ENCODE measurements around the gene SYT11. TPM values are rescaled to one million over a fixed set of nuclear protein-coding genes. Genes with fewer than 3 reads are reported as not detected.

SYT11 gene
- total RNA-seq, 1 donor from 2014 or later, result 15.4 TPM

- H3K9me3 Mint-ChIP-seq (ENCODE audit: unreplicated experiment), result no peaks in the 10 kb centered on the region
- H3K27me3 Mint-ChIP-seq (ENCODE audit: unreplicated experiment), result no peaks in the 10 kb centered on the region
- no peak overlapping the region for H3K27ac Mint-ChIP-seq (ENCODE audit: unreplicated experiment)
- TF ChIP-seq, protein P1, sequence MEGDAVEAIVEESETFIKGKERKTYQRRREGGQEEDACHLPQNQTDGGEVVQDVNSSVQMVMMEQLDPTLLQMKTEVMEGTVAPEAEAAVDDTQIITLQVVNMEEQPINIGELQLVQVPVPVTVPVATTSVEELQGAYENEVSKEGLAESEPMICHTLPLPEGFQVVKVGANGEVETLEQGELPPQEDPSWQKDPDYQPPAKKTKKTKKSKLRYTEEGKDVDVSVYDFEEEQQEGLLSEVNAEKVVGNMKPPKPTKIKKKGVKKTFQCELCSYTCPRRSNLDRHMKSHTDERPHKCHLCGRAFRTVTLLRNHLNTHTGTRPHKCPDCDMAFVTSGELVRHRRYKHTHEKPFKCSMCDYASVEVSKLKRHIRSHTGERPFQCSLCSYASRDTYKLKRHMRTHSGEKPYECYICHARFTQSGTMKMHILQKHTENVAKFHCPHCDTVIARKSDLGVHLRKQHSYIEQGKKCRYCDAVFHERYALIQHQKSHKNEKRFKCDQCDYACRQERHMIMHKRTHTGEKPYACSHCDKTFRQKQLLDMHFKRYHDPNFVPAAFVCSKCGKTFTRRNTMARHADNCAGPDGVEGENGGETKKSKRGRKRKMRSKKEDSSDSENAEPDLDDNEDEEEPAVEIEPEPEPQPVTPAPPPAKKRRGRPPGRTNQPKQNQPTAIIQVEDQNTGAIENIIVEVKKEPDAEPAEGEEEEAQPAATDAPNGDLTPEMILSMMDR (IDR thresholded peaks at IDR 0.05; ENCODE audit: unreplicated experiment), result no peak
- no peak overlapping the region for H3K4me3 Mint-ChIP-seq (ENCODE audit: unreplicated experiment)
- peaks cover 29% of the 10 kb centered on the region for H3K4me1 Mint-ChIP-seq (ENCODE audit: unreplicated experiment)
- DNase-seq (ENCODE audit: low spot score), result no peak
- H3K36me3 Mint-ChIP-seq (ENCODE audit: low read depth, unreplicated experiment), result peaks cover 19% of the 10 kb centered on the region
Measured at GRCh38 chr1:155933591-155934096, 74.3 kb downstream of the SYT11 start.

DNA sequence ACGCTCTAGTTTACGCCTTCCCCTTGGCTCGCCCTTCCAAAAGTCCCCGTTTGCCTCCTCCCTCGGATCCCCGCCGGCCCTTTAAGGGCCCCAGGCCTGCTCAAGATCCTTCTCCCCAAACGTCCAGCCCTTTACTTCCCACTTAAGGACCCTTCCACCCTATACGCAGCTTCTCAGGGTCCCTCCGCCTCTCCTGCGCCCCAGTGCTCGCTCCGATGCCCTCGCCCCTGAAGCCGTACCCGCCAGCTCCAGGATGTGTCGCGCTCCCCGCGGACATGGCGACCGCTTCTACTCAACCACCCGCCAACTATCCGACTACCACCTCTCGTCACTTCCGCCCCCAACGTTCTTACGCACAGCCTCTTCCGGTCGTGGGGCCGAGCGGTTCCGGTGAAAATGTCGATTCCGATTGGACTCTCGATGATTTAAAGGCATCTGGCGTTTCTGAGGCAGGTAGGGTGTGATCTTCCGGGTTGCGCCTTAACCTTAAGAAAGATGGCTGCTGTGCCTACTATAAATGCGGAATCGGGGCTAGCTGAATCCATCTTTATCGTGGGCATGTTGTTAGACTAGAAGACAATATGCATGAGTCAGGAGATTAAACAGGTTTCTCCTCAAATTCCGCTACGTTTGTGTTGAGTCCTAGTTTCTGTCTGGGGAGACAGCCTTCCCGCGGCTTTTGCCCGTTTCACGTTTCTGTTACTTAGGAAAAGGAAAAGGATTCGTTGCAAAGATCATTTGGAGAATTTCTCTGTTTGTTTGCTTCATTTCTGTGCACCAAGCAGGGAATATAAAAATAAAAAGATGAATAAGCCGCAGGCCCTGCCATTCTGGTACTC, 74.9 kb downstream of the SYT11 start, which contains the start of gene KHDC4:
Gene KHDC4, minus strand, starts transcription at position 317 of the 839 bp plus-strand sequence. Its CDS starts 40 bp downstream, at position 277.
- peak; percentile 88 for DNase-seq (ENCODE audit: low spot score)
- Mint-ChIP-seq H3K4me3 (ENCODE audit: unreplicated experiment) (no peak within 1 kb of the TSS), H3K27ac (ENCODE audit: unreplicated experiment) (peak within 1 kb of the TSS; percentile 42), H3K4me1 (ENCODE audit: unreplicated experiment) (peaks cover 29% of the 10 kb centered on the region), H3K36me3 (ENCODE audit: low read depth, unreplicated experiment) (peaks cover 15% of the 10 kb centered on the region), H3K9me3 (ENCODE audit: unreplicated experiment) (no peaks in the 10 kb centered on the region), H3K27me3 (ENCODE audit: unreplicated experiment) (no peaks in the 10 kb centered on the region)
- TF ChIP-seq, protein P1 (IDR thresholded peaks at IDR 0.05; ENCODE audit: unreplicated experiment), result no peak

Other genes starting within 250 kb of the SYT11 start
- 34.5 TPM for gene MSTO1, start 249.3 kb upstream of the SYT11 start, total RNA-seq (ENCODE audit: unreplicated experiment)
- gene YY1AP1, start 170.8 kb upstream of the SYT11 start, total RNA-seq (ENCODE audit: unreplicated experiment), result 42.3 TPM
- gene DAP3, start 170.5 kb upstream of the SYT11 start, total RNA-seq (ENCODE audit: unreplicated experiment), result 120 TPM
- 72.7 TPM for gene GON4L, start 2.4 kb upstream of the SYT11 start, total RNA-seq (ENCODE audit: unreplicated experiment)
- gene RIT1, start 51.8 kb downstream of the SYT11 start, total RNA-seq (ENCODE audit: unreplicated experiment), result 69.2 TPM
- gene KHDC4, start 74.8 kb downstream of the SYT11 start, total RNA-seq (ENCODE audit: unreplicated experiment), result 42.6 TPM
- not detected for gene RXFP4, start 82.1 kb downstream of the SYT11 start, total RNA-seq (ENCODE audit: unreplicated experiment)
- 244 TPM for gene ARHGEF2, start 119.0 kb downstream of the SYT11 start, total RNA-seq (ENCODE audit: unreplicated experiment)
- 340 TPM for gene SSR2, start 161.4 kb downstream of the SYT11 start, total RNA-seq (ENCODE audit: unreplicated experiment)
- gene UBQLN4, start 194.2 kb downstream of the SYT11 start, total RNA-seq (ENCODE audit: unreplicated experiment), result 47.6 TPM
- 82.4 TPM for gene LAMTOR2, start 195.2 kb downstream of the SYT11 start, total RNA-seq (ENCODE audit: unreplicated experiment)
- 1.6 TPM for gene RAB25, start 201.6 kb downstream of the SYT11 start, total RNA-seq (ENCODE audit: unreplicated experiment)
- gene MEX3A, start 222.9 kb downstream of the SYT11 start, total RNA-seq (ENCODE audit: unreplicated experiment), result 63.9 TPM

Data from endothelial cell (in vitro differentiated cells).